GM06990 (cell line): ENCODE data around the gene ITPKA.

ENCODE experiments used
- DNase-seq: peaks from one replicate; pipeline ENCODE4 v3.0.0-alpha.2; 2011; ENCODE audit not compliant: insufficient read length; ENCODE audit errors: extremely low read depth
- H3K27me3 ChIP-seq: replicated peaks from 2 replicates; pipeline ENCODE4 v1.6.0; 2011; ENCODE audit warnings: low read length; ENCODE audit not compliant: control insufficient read depth, insufficient read depth
- H3K36me3 ChIP-seq: 2 replicates; pipeline ENCODE4 v1.5.1; 2011; ENCODE audit warnings: low read length; ENCODE audit not compliant: control insufficient read depth, insufficient read depth
- H3K4me3 ChIP-seq: replicated peaks from 2 replicates; pipeline ENCODE4 v1.5.1; 2011; ENCODE audit warnings: low read depth, mild to moderate bottlenecking, control low read depth, low read length
- CTCF ChIP-seq: IDR thresholded peaks from 2 replicates; pipeline ENCODE4 v1.5.1; 2011; ENCODE audit warnings: low read length, control low read depth, mild to moderate bottlenecking, inconsistent platforms; ENCODE audit not compliant: insufficient read depth, poor library complexity, severe bottlenecking

ITPKA gene

GRCh38 chr15:41546851-41547786 is 53.4 kb downstream of the ITPKA start:
- Histone ChIP-seq H3K4me3 (no peak overlapping the region), H3K27me3 (no peaks in the 10 kb centered on the region), H3K36me3 (no peaks in the 10 kb centered on the region)
- no peak for DNase-seq
- TF ChIP-seq CTCF = no peak

- TF ChIP-seq CTCF = no peak
- H3K27me3 ChIP-seq = no peaks in the 10 kb centered on the region; the same call in 1 of the 2 replicates
- no peak for DNase-seq
- H3K36me3 ChIP-seq = no peaks in the 10 kb centered on the region
- no peak overlapping the region for H3K4me3 ChIP-seq
Observed at GRCh38 chr15:41550066-41550775, 56.5 kb downstream of the ITPKA start.
